DMS53 treated with DMSO at 0.1 percent for 48 hours (cell line): ENCODE data around the gene CDKAL1.
"Not testable (repeated sequence)": the region's sequence is repeated elsewhere in the genome, so short reads cannot be mapped to it uniquely, and the experiment has no call there.

ENCODE experiments used
- DNase-seq: peaks from one replicate; lab custom pipeline; 2025; ENCODE audit not compliant: unreplicated experiment; lab: John Stamatoyannopoulos, UW

The CDKAL1 gene

GRCh38 chr6:20534295-20535262, at the start of gene CDKAL1:
Gene CDKAL1, plus strand, starts transcription at chr6:20534457. Its CDS starts 11,894 bp downstream, at chr6:20546351.
- peak; percentile 84 for DNase-seq

GRCh38 chr6:20486641-20487040, 47.6 kb upstream of the CDKAL1 start:
- DNase-seq: no peak

GRCh38 chr6:20487669-20488375, 46.4 kb upstream of the CDKAL1 start:
- DNase-seq: no peak

- DNase-seq: no peak
Observed at GRCh38 chr6:20490591-20490990, 43.7 kb upstream of the CDKAL1 start.

GRCh38 chr6:20492099-20492498, 42.2 kb upstream of the CDKAL1 start:
- DNase-seq: no peak

GRCh38 chr6:20497216-20498040, 36.8 kb upstream of the CDKAL1 start:
- no peak for DNase-seq

- DNase-seq: no peak
Observed at GRCh38 chr6:20498041-20498385, 36.2 kb upstream of the CDKAL1 start.

- no peak for DNase-seq
Observed at GRCh38 chr6:20509212-20509611, 25.0 kb upstream of the CDKAL1 start.

- DNase-seq: no peak
Observed at GRCh38 chr6:20511852-20512251, 22.4 kb upstream of the CDKAL1 start.

GRCh38 chr6:20525208-20525607, 9.0 kb upstream of the CDKAL1 start:
- DNase-seq: not testable (repeated sequence)

- peak; percentile 48 for DNase-seq
Observed at GRCh38 chr6:20529086-20529448, 5.2 kb upstream of the CDKAL1 start.

- no peak for DNase-seq
Observed at GRCh38 chr6:20532881-20533280, 1.4 kb upstream of the CDKAL1 start.

- DNase-seq: no peak
Observed at GRCh38 chr6:20533746-20534294, 437 bp upstream of the CDKAL1 start.

- DNase-seq: no peak
Observed at GRCh38 chr6:20538131-20538662, 3.9 kb downstream of the CDKAL1 start.

- DNase-seq: no peak
Observed at GRCh38 chr6:20538907-20539306, 4.7 kb downstream of the CDKAL1 start.

- DNase-seq: no peak
Observed at GRCh38 chr6:20539387-20539786, 5.1 kb downstream of the CDKAL1 start.

- no peak for DNase-seq
Observed at GRCh38 chr6:20540683-20541082, 6.4 kb downstream of the CDKAL1 start.

- DNase-seq: no peak
Observed at GRCh38 chr6:20541382-20541781, 7.1 kb downstream of the CDKAL1 start.

GRCh38 chr6:20542927-20543602, 8.8 kb downstream of the CDKAL1 start:
- no peak for DNase-seq

GRCh38 chr6:20548264-20548663, 14.0 kb downstream of the CDKAL1 start:
- no peak for DNase-seq
